NOMO-1 treated with DMSO at 0.1 percent for 48 hours (cell line): ENCODE data around the gene CACNA1B.

Source experiments
- DNase-seq: peaks from one replicate; lab custom pipeline; 2025; ENCODE audit not compliant: unreplicated experiment; lab: John Stamatoyannopoulos, UW

CACNA1B gene

GRCh38 chr9:138050472-138051330 is 173.1 kb downstream of the CACNA1B start:
- no peak for DNase-seq

GRCh38 chr9:138051586-138052321 is 174.2 kb downstream of the CACNA1B start:
- no peak for DNase-seq

- no peak for DNase-seq
Measured at GRCh38 chr9:138052322-138052615, 174.7 kb downstream of the CACNA1B start.

- DNase-seq = no peak
Measured at GRCh38 chr9:138052635-138053320, 175.2 kb downstream of the CACNA1B start.

- no peak for DNase-seq
Measured at GRCh38 chr9:138053321-138053868, 175.8 kb downstream of the CACNA1B start.

GRCh38 chr9:138053996-138054752 is 176.6 kb downstream of the CACNA1B start:
- no peak for DNase-seq

- DNase-seq = no peak
Measured at GRCh38 chr9:138057726-138058125, 180.1 kb downstream of the CACNA1B start.

GRCh38 chr9:138058181-138058580 is 180.6 kb downstream of the CACNA1B start:
- no peak for DNase-seq

GRCh38 chr9:138059196-138059595 is 181.6 kb downstream of the CACNA1B start:
- no peak for DNase-seq

GRCh38 chr9:138060365-138060764 is 182.8 kb downstream of the CACNA1B start:
- DNase-seq = no peak

GRCh38 chr9:138060881-138061280 is 183.3 kb downstream of the CACNA1B start:
- DNase-seq = no peak

GRCh38 chr9:138061631-138062030 is 184.0 kb downstream of the CACNA1B start:
- no peak for DNase-seq

- DNase-seq = no peak
Measured at GRCh38 chr9:138062196-138062595, 184.6 kb downstream of the CACNA1B start.

GRCh38 chr9:138063033-138063432 is 185.5 kb downstream of the CACNA1B start:
- DNase-seq = no peak

- no peak for DNase-seq
Measured at GRCh38 chr9:138063785-138064184, 186.2 kb downstream of the CACNA1B start.

- DNase-seq = no peak
Measured at GRCh38 chr9:138064547-138064946, 187.0 kb downstream of the CACNA1B start.

GRCh38 chr9:138065287-138065686 is 187.7 kb downstream of the CACNA1B start:
- DNase-seq = no peak

- DNase-seq = no peak
Measured at GRCh38 chr9:138066049-138066448, 188.5 kb downstream of the CACNA1B start.

GRCh38 chr9:138067613-138068367 is 190.2 kb downstream of the CACNA1B start:
- no peak for DNase-seq

- no peak for DNase-seq
Measured at GRCh38 chr9:138068601-138069035, 191.0 kb downstream of the CACNA1B start.
